OCI-LY1 (cell line): ENCODE results near the gene NSFL1C.

ENCODE experiments used
- H2AFZ ChIP-seq: fragments of 200-600 bp; sonication (generic), shearing (Covaris generic); 2 replicates; pipeline ENCODE4 v1.6.0; 2014; ENCODE audit warnings: antibody characterized with exemption, mild to moderate bottlenecking, low read length
- H3F3A ChIP-seq: fragments of 200-600 bp; sonication (generic), shearing (Covaris generic); 2 replicates; pipeline ENCODE4 v1.6.0; 2014; ENCODE audit warnings: mild to moderate bottlenecking, antibody characterized with exemption, low read length, moderate library complexity; ENCODE audit not compliant: insufficient read depth
- H3K27ac ChIP-seq: fragments of 200-600 bp; sonication (generic); 2 replicates; pipeline ENCODE4 v1.5.1; 2014; ENCODE audit warnings: low read length, mixed run types, mild to moderate bottlenecking, low read depth; ENCODE audit not compliant: poor library complexity, severe bottlenecking
- H3K27me3 ChIP-seq: fragments of 200-600 bp; sonication (generic); 2 replicates; pipeline ENCODE4 v1.6.0; 2014; ENCODE audit warnings: antibody characterized with exemption, mild to moderate bottlenecking, low read length, moderate library complexity; ENCODE audit not compliant: insufficient read depth
- H3K36me3 ChIP-seq: fragments of 200-600 bp; sonication (generic); 2 replicates; pipeline ENCODE4 v1.6.1; 2014; ENCODE audit warnings: mild to moderate bottlenecking, antibody characterized with exemption, low read length, moderate library complexity, mixed read lengths; ENCODE audit not compliant: insufficient read depth
- H3K4me1 ChIP-seq: fragments of 200-600 bp; sonication (generic); 2 replicates; pipeline ENCODE4 v1.5.1; 2014; ENCODE audit warnings: mild to moderate bottlenecking, low read length, moderate library complexity; ENCODE audit not compliant: insufficient read depth, severe bottlenecking
- H3K4me2 ChIP-seq: fragments of 200-600 bp; sonication (generic), shearing (Covaris generic); 2 replicates; pipeline ENCODE4 v1.6.1; 2014; ENCODE audit warnings: low read length
- H3K4me3 ChIP-seq: fragments of 200-600 bp; sonication (generic); 2 replicates; pipeline ENCODE4 v1.5.1; 2014; ENCODE audit warnings: low read length, low read depth, mild to moderate bottlenecking, mixed read lengths; ENCODE audit not compliant: poor library complexity, severe bottlenecking
- H3K79me2 ChIP-seq: fragments of 200-600 bp; shearing (Covaris generic); 2 replicates; pipeline ENCODE4 v1.6.1; 2016; ENCODE audit warnings: mixed run types, low read length, mixed read lengths; ENCODE audit not compliant: insufficient read depth
- H3K9ac ChIP-seq: fragments of 200-600 bp; sonication (generic), shearing (Covaris generic); 2 replicates; pipeline ENCODE4 v1.6.1; 2014; ENCODE audit warnings: mild to moderate bottlenecking, low read length, mixed read lengths
- H3K9me2 ChIP-seq: fragments of 200-600 bp; sonication (generic), shearing (Covaris generic); 2 replicates; pipeline ENCODE4 v1.6.1; 2014; ENCODE audit warnings: low read depth, mild to moderate bottlenecking, low read length, mixed read lengths
- H3K9me3 ChIP-seq: fragments of 200-600 bp; shearing (Covaris generic); 2 replicates; pipeline ENCODE4 v1.6.1; 2014; ENCODE audit warnings: low read length, mixed read lengths
- H4K20me1 ChIP-seq: fragments of 200-600 bp; sonication (generic), shearing (Covaris generic); 2 replicates; pipeline ENCODE4 v1.6.0; 2016; ENCODE audit warnings: mild to moderate bottlenecking, low read length; ENCODE audit not compliant: insufficient read depth
- CTCF ChIP-seq: fragments of 200-600 bp; sonication (generic), shearing (Covaris generic); IDR thresholded peaks from 2 replicates; pipeline ENCODE4 v1.5.1; 2017; ENCODE audit warnings: mild to moderate bottlenecking, antibody characterized with exemption, low read length, moderate library complexity, mixed read lengths
- EZH2 ChIP-seq: fragments of 200-600 bp; sonication (generic), shearing (Covaris generic); IDR thresholded peaks from 2 replicates; pipeline ENCODE4 v1.8.0; 2017; ENCODE audit warnings: borderline replicate concordance, mixed run types, mild to moderate bottlenecking, antibody characterized with exemption, low read length, moderate library complexity, mixed read lengths

NSFL1C gene

GRCh38 chr20:1423206-1423605, 43.4 kb downstream of the NSFL1C start:
- no peaks in the 10 kb centered on the region for H3K36me3 ChIP-seq
- peaks cover 11% of the 10 kb centered on the region; the same call in 1 of the 2 replicates for H3K9me3 ChIP-seq
- no peak overlapping the region for H2AFZ ChIP-seq
- TF ChIP-seq EZH2 = no peak
- no peak for TF ChIP-seq CTCF
- no peaks in the 10 kb centered on the region for H3K4me1 ChIP-seq
- no peaks in the 10 kb centered on the region for H3F3A ChIP-seq
- no peaks in the 10 kb centered on the region for H3K27me3 ChIP-seq
- H3K79me2 ChIP-seq = no peaks in the 10 kb centered on the region
- H3K9me2 ChIP-seq = no peaks in the 10 kb centered on the region
- H4K20me1 ChIP-seq = no peaks in the 10 kb centered on the region
- no peak overlapping the region for H3K27ac ChIP-seq
- no peak overlapping the region for H3K9ac ChIP-seq
- no peak overlapping the region for H3K4me2 ChIP-seq
- H3K4me3 ChIP-seq = no peak overlapping the region

GRCh38 chr20:1422753-1423152, 43.9 kb downstream of the NSFL1C start:
- Histone ChIP-seq H3K36me3 (no peaks in the 10 kb centered on the region), H2AFZ (no peak overlapping the region), H3K9me2 (no peaks in the 10 kb centered on the region), H3K4me3 (no peak overlapping the region), H3K27me3 (no peaks in the 10 kb centered on the region), H3K4me2 (no peak overlapping the region), H3K9me3 (peaks cover 11% of the 10 kb centered on the region; the same call in 1 of the 2 replicates), H4K20me1 (no peaks in the 10 kb centered on the region), H3K27ac (no peak overlapping the region), H3K79me2 (no peaks in the 10 kb centered on the region), H3F3A (no peaks in the 10 kb centered on the region), H3K4me1 (no peaks in the 10 kb centered on the region), H3K9ac (no peak overlapping the region)
- TF ChIP-seq EZH2 = no peak
- TF ChIP-seq CTCF = no peak

- Histone ChIP-seq H3F3A (no peaks in the 10 kb centered on the region), H3K4me1 (no peaks in the 10 kb centered on the region), H3K79me2 (no peaks in the 10 kb centered on the region), H3K36me3 (no peaks in the 10 kb centered on the region), H3K27me3 (no peaks in the 10 kb centered on the region), H4K20me1 (no peaks in the 10 kb centered on the region), H3K4me2 (no peak overlapping the region), H3K27ac (no peak overlapping the region), H3K9ac (no peak overlapping the region), H3K9me2 (no peaks in the 10 kb centered on the region), H3K9me3 (peaks cover 11% of the 10 kb centered on the region; the same call in 1 of the 2 replicates), H2AFZ (no peak overlapping the region), H3K4me3 (no peak overlapping the region)
- TF ChIP-seq CTCF (no peak), EZH2 (no peak)
Observed at GRCh38 chr20:1420066-1420465, 46.6 kb downstream of the NSFL1C start.
